ENCODE results near the gene CFAP206. TPM values are rescaled to one million over a fixed set of nuclear protein-coding genes. Genes with fewer than 3 reads are reported as not detected.

CFAP206 gene
- total RNA-seq, 3 donors from 2014 or later = 0.64 to 2.0 (median 0.66) TPM

- Histone ChIP-seq H3K36me3 (no peaks in the 10 kb centered on the region), H3K9me3 (no peaks in the 10 kb centered on the region), H3K4me1 (no peaks in the 10 kb centered on the region), H3K27ac (no peak overlapping the region), H3K27me3 (no peaks in the 10 kb centered on the region), H3K4me3 (no peak overlapping the region)
- DNase-seq (ENCODE audit: low spot score in 2 of 2) = no peak
- TF ChIP-seq POLR2AphosphoS5 (IDR thresholded peaks at IDR 0.05) (no peak), CTCF (IDR thresholded peaks at IDR 0.05) (no peak), POLR2A (IDR thresholded peaks at IDR 0.05) (no peak)
- intact Hi-C loops (cut with DNase I; ENCODE audit: low total_unique reads) = no loop called here
Observed at GRCh38 chr6:87384038-87384437, 23.7 kb upstream of the CFAP206 start.

- intact Hi-C loops (cut with DNase I; ENCODE audit: low total_unique reads) = no loop called here
- TF ChIP-seq CTCF (IDR thresholded peaks at IDR 0.05) = no peak
Observed at GRCh38 chr6:87384449-87384848, 23.3 kb upstream of the CFAP206 start.

GRCh38 chr6:87391334-87391733 is 16.4 kb upstream of the CFAP206 start:
- H3K4me3 ChIP-seq = no peak overlapping the region
- H3K4me1 ChIP-seq = no peaks in the 10 kb centered on the region
- H3K27me3 ChIP-seq = no peaks in the 10 kb centered on the region
- no peak for DNase-seq (ENCODE audit: low spot score in 2 of 2)
- no peaks in the 10 kb centered on the region for H3K36me3 ChIP-seq
- no peaks in the 10 kb centered on the region for H3K9me3 ChIP-seq
- H3K27ac ChIP-seq = no peak overlapping the region
- intact Hi-C loops (cut with DNase I; ENCODE audit: low total_unique reads) = no loop called here
- TF ChIP-seq POLR2A (IDR thresholded peaks at IDR 0.05) = no peak
- TF ChIP-seq POLR2AphosphoS5 (IDR thresholded peaks at IDR 0.05) = no peak
- peak in 1 of 3 donors; percentile 8 for TF ChIP-seq CTCF (IDR thresholded peaks at IDR 0.05)

More at GRCh38 chr6:87384449-87384848, 23.3 kb upstream of the CFAP206 start:
- Histone ChIP-seq H3K4me1 (no peaks in the 10 kb centered on the region), H3K36me3 (no peaks in the 10 kb centered on the region), H3K9me3 (no peaks in the 10 kb centered on the region), H3K27ac (no peak overlapping the region), H3K4me3 (no peak overlapping the region), H3K27me3 (no peaks in the 10 kb centered on the region)
- no peak for DNase-seq (ENCODE audit: low spot score in 2 of 2)

GRCh38 chr6:87393026-87393622 is 14.6 kb upstream of the CFAP206 start:
- Histone ChIP-seq H3K4me1 (no peaks in the 10 kb centered on the region), H3K36me3 (no peaks in the 10 kb centered on the region), H3K27me3 (no peaks in the 10 kb centered on the region), H3K4me3 (no peak overlapping the region), H3K27ac (no peak overlapping the region), H3K9me3 (no peaks in the 10 kb centered on the region)
- peak in 2 of 3 donors; percentile 75 to 76 for TF ChIP-seq CTCF (IDR thresholded peaks at IDR 0.05)
- TF ChIP-seq POLR2A (IDR thresholded peaks at IDR 0.05) = no peak
- TF ChIP-seq POLR2AphosphoS5 (IDR thresholded peaks at IDR 0.05) = no peak
- intact Hi-C loops (cut with DNase I; ENCODE audit: low total_unique reads) = no loop called here
- DNase-seq (ENCODE audit: low spot score in 2 of 2) = no peak

GRCh38 chr6:87395431-87395830 is 12.3 kb upstream of the CFAP206 start:
- no peak for DNase-seq (ENCODE audit: low spot score in 2 of 2)
- Histone ChIP-seq H3K36me3 (no peaks in the 10 kb centered on the region), H3K4me1 (no peaks in the 10 kb centered on the region), H3K9me3 (no peaks in the 10 kb centered on the region), H3K4me3 (no peak overlapping the region), H3K27me3 (no peaks in the 10 kb centered on the region), H3K27ac (no peak overlapping the region)
- intact Hi-C loops (cut with DNase I; ENCODE audit: low total_unique reads) = no loop called here
- TF ChIP-seq CTCF (IDR thresholded peaks at IDR 0.05) = no peak
- no peak for TF ChIP-seq POLR2A (IDR thresholded peaks at IDR 0.05)
- no peak for TF ChIP-seq POLR2AphosphoS5 (IDR thresholded peaks at IDR 0.05)
